Keratinocyte (primary cell): ENCODE results near the gene DMD.

Experiments
- EZH2 ChIP-seq: IDR thresholded peaks from one replicate; pipeline ENCODE4 v1.6.1; 2012; ENCODE audit warnings: inconsistent platforms, mild to moderate bottlenecking, low read length, moderate library complexity
- TF ChIP-seq, protein P1 (sequence below), 3 experiments: IDR thresholded peaks in 1 of 3; conservative IDR thresholded peaks in 1 of 3; optimal IDR thresholded peaks in 1 of 3; 2 replicates in 2 of 3; 3 replicates in 1 of 3; pipeline versions ENCODE3 to v1.5.1; 2011; ENCODE audit warnings: low read length in 3 of 3, mild to moderate bottlenecking in 3 of 3, moderate library complexity in 2 of 3, control low read depth in 1 of 3, inconsistent platforms in 1 of 3; ENCODE audit not compliant: insufficient read depth in 2 of 3; ENCODE audit errors: extremely low read depth in 1 of 3

DNA sequence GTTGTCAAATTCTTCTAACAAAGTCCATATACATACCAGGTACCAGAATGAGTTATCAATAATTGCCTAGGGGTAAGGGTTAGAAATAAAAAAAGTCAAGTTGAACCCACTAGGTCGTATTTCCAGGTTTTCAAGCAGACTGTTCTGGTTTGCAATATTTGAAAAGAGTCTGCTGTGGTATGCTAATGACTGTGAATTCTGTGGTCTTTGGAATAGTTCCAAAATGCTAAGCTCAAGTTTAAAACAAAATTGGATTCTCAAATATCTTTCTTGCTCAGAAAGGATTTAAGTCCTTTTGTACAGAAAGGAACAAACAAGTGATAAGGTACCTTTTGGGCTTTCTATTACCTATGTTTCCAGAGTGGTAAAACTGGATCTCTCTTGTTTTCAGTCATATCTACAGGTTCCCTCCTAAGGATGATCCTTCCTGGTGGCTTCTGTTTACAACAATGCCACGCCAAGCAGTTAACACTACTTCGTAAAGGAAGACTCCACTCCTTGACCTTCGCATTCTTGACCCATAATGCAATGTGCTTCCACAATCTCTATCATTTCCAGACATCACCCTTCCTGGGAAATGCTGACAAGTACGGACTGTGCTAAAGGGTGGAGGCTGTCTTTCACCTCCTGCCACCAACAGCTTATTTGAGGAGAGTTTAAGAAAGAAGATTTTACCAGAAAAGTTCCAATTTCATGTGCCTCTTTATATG lies 1607.8 kb downstream of the DMD start:
- TF ChIP-seq, protein P1, sequence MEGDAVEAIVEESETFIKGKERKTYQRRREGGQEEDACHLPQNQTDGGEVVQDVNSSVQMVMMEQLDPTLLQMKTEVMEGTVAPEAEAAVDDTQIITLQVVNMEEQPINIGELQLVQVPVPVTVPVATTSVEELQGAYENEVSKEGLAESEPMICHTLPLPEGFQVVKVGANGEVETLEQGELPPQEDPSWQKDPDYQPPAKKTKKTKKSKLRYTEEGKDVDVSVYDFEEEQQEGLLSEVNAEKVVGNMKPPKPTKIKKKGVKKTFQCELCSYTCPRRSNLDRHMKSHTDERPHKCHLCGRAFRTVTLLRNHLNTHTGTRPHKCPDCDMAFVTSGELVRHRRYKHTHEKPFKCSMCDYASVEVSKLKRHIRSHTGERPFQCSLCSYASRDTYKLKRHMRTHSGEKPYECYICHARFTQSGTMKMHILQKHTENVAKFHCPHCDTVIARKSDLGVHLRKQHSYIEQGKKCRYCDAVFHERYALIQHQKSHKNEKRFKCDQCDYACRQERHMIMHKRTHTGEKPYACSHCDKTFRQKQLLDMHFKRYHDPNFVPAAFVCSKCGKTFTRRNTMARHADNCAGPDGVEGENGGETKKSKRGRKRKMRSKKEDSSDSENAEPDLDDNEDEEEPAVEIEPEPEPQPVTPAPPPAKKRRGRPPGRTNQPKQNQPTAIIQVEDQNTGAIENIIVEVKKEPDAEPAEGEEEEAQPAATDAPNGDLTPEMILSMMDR (optimal IDR thresholded peaks at IDR 0.05 in 1 of 3, IDR thresholded peaks at IDR 0.05 in 1 of 3, conservative IDR thresholded peaks at IDR 0.05 in 1 of 3; ENCODE audit: extremely low read depth in 1 of 3, insufficient read depth in 2 of 3, low read length in 3 of 3), result no peak
- TF ChIP-seq EZH2, result no peak
